Esophagus muscularis mucosa (tissue), 3 donors: ENCODE measurements around the gene TMEM115.

ENCODE experiments used
- POLR2A ChIP-seq: fragments of 450-650 bp; IDR thresholded peaks from one replicate; pipeline ENCODE4 v1.6.1; 2017; ENCODE audit warnings: antibody characterized with exemption, moderate library complexity, mild to moderate bottlenecking, low read depth
- TF ChIP-seq, protein P1 (sequence below), 3 experiments: fragments of 200-600 bp in 2 of 3; fragments of 450-650 bp in 1 of 3; sonication (generic) in 2 of 3; IDR thresholded peaks; one replicate each; pipeline ENCODE4 v1.5.1; 2017 to 2019; ENCODE audit warnings: antibody characterized with exemption in 3 of 3, mild to moderate bottlenecking in 2 of 3, moderate library complexity in 1 of 3

DNA sequence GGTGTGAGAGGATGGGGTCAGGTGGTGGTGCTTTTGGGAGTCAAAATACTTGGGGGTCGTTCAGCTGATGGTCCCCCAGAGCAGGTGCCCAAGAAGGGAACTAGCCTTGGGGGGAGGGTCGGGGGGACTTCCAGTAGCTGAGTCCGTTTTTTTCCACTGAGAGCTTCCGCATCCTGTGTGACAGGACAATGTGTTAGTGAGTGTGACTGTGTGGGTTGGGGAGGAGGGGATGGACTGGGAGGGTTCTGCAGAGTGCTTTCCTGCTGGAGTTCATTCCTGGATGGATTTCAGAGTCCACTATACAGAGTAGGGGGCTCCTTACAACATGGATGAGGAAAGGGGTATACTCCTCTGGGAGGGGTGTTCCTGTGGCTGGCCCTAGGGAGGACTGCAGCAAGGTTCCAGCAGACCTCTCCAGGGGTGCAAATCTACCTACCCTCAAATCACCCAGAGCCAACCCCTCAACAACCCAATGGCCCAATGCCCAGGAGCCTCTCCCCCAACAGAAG lies 36.2 kb downstream of the TMEM115 start:
- TF ChIP-seq, protein P1, sequence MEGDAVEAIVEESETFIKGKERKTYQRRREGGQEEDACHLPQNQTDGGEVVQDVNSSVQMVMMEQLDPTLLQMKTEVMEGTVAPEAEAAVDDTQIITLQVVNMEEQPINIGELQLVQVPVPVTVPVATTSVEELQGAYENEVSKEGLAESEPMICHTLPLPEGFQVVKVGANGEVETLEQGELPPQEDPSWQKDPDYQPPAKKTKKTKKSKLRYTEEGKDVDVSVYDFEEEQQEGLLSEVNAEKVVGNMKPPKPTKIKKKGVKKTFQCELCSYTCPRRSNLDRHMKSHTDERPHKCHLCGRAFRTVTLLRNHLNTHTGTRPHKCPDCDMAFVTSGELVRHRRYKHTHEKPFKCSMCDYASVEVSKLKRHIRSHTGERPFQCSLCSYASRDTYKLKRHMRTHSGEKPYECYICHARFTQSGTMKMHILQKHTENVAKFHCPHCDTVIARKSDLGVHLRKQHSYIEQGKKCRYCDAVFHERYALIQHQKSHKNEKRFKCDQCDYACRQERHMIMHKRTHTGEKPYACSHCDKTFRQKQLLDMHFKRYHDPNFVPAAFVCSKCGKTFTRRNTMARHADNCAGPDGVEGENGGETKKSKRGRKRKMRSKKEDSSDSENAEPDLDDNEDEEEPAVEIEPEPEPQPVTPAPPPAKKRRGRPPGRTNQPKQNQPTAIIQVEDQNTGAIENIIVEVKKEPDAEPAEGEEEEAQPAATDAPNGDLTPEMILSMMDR (IDR thresholded peaks at IDR 0.05), result no peak
- TF ChIP-seq POLR2A, result no peak
